Upper lobe of left lung (tissue), 4 donors: ENCODE results near the gene NRP1.

Source experiments
- EP300 ChIP-seq, 4 donors: sonication (generic); formaldehyde crosslinking; IDR thresholded peaks; one replicate each; pipeline ENCODE4 v1.5.1; 2017; ENCODE audit warnings: antibody characterized with exemption in 4 of 4, control low read depth in 2 of 4
- POLR2A ChIP-seq, 4 donors: fragments of 450-650 bp; IDR thresholded peaks; one replicate each; pipeline ENCODE4 v1.5.1; 2016 to 2017; ENCODE audit warnings: antibody characterized with exemption in 4 of 4, mild to moderate bottlenecking in 2 of 4
- TF ChIP-seq, protein P1 (sequence below), 6 experiments: fragments of 450-650 bp in 4 of 6; fragments of 200-600 bp in 2 of 6; sonication (generic) in 2 of 6; IDR thresholded peaks; one replicate each; pipeline ENCODE4 v1.5.1; 2016 to 2019; ENCODE audit warnings: antibody characterized with exemption in 6 of 6

- TF ChIP-seq, protein P1, sequence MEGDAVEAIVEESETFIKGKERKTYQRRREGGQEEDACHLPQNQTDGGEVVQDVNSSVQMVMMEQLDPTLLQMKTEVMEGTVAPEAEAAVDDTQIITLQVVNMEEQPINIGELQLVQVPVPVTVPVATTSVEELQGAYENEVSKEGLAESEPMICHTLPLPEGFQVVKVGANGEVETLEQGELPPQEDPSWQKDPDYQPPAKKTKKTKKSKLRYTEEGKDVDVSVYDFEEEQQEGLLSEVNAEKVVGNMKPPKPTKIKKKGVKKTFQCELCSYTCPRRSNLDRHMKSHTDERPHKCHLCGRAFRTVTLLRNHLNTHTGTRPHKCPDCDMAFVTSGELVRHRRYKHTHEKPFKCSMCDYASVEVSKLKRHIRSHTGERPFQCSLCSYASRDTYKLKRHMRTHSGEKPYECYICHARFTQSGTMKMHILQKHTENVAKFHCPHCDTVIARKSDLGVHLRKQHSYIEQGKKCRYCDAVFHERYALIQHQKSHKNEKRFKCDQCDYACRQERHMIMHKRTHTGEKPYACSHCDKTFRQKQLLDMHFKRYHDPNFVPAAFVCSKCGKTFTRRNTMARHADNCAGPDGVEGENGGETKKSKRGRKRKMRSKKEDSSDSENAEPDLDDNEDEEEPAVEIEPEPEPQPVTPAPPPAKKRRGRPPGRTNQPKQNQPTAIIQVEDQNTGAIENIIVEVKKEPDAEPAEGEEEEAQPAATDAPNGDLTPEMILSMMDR (IDR thresholded peaks at IDR 0.05): no peak
- TF ChIP-seq POLR2A (IDR thresholded peaks at IDR 0.05) (no peak), EP300 (IDR thresholded peaks at IDR 0.05) (no peak)
Measured at GRCh38 chr10:33263453-33263852, 71.0 kb downstream of the NRP1 start.
